ENCODE data around the gene PIGX. TPM values are rescaled to one million over a fixed set of nuclear protein-coding genes. Genes with fewer than 3 reads are reported as not detected.

PIGX gene
- total RNA-seq, 2 donors from 2014 or later: 16.6 to 41.5 TPM

DNA sequence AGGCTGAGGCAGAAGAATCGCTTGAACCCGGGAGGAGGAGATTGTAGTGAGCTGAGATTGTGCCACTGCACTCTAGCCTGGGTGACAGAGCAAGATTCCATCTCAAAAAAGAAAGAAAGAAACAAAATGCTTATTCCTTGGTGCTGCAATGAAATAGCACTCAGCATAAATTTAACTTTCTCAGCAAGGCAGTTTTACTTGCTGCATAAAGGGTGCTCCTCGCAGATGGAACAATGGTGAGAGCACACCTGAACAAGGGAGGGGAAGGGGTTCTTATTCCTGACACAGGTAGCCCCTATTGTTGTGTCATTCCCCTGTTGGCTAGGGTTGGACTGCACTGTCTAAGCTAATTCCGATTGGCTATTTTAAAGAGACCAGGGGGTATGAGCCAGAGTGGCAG is 44.6 kb downstream of the PIGX start:
- DNase-seq: no peak
- TF ChIP-seq, protein P1, sequence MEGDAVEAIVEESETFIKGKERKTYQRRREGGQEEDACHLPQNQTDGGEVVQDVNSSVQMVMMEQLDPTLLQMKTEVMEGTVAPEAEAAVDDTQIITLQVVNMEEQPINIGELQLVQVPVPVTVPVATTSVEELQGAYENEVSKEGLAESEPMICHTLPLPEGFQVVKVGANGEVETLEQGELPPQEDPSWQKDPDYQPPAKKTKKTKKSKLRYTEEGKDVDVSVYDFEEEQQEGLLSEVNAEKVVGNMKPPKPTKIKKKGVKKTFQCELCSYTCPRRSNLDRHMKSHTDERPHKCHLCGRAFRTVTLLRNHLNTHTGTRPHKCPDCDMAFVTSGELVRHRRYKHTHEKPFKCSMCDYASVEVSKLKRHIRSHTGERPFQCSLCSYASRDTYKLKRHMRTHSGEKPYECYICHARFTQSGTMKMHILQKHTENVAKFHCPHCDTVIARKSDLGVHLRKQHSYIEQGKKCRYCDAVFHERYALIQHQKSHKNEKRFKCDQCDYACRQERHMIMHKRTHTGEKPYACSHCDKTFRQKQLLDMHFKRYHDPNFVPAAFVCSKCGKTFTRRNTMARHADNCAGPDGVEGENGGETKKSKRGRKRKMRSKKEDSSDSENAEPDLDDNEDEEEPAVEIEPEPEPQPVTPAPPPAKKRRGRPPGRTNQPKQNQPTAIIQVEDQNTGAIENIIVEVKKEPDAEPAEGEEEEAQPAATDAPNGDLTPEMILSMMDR (IDR thresholded peaks at IDR 0.05): no peak
- no peak for TF ChIP-seq POLR2A (IDR thresholded peaks at IDR 0.05)
- Histone ChIP-seq H3K4me1 (peaks cover 7% of the 10 kb centered on the region), H3K9me3 (peaks cover 0 to 7% (median 0%) of the 10 kb centered on the region in 3 donors), H3K4me3 (no peak overlapping the region), H3K27ac (no peak overlapping the region), H3K36me3 (replicated peaks in 1 of 2; ENCODE audit: insufficient read depth in 1 of 2, low read depth in 2 of 2) (no peaks in the 10 kb centered on the region), H3K27me3 (no peaks in the 10 kb centered on the region)
- ATAC-seq: no peak
- WGBS, 2 donors: 83 to 98% methylated on average over 4 of the region's 4 CpGs
- intact Hi-C loops (cut with DNase I): no loop called here

DNA sequence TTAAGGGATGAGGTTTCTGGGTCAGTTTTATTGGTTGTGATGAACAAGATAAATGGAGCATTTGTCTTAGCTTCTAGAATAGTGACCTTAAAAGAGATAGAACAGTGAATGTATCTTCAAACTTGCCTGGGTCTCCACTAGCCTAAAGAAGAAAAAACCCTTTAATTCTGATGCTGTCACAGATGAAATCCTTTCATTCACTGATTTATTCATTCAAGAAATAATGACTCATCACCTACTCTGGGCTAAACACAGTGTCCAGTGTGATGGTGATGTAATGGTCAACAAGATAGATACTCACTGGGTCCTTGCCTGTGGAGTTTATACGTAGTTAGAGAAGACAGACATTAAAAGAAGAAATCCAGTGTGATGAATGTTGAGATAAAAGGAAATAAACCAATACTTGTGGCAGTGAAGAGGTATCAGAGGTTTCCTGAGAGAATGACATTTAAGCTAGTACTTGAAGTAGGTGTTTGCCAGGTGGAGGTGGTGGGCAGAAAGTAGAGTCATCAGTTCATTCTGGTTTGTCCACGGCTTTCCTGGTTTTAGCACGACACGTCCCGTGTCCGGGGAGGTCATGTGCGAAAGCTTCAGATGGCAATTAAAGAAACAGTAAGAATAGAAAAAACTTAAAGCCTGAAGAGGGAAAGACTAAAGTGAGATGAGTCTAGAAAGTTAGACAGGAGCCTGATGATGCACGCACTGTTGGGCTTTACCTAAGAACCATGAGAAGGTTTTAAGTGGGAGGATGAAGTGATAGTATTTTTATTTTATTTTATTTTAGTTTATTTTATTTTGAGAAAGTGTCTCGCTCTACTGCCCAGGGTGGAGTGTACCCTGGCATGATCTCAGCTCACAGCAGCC is 45.9 kb downstream of the PIGX start:
- no peaks in the 10 kb centered on the region for H3K36me3 ChIP-seq (replicated peaks in 1 of 2; ENCODE audit: insufficient read depth in 1 of 2, low read depth in 2 of 2)
- H3K4me1 ChIP-seq: peaks cover 7% of the 10 kb centered on the region
- H3K4me3 ChIP-seq: no peak overlapping the region
- H3K9me3 ChIP-seq: peaks cover 0 to 7% (median 0%) of the 10 kb centered on the region in 3 donors
- H3K27me3 ChIP-seq: no peaks in the 10 kb centered on the region
- no peak for TF ChIP-seq POLR2A (IDR thresholded peaks at IDR 0.05)
- TF ChIP-seq, protein P1 (IDR thresholded peaks at IDR 0.05): no peak
- no peak for DNase-seq
- intact Hi-C loops (cut with DNase I): no loop called here
- ATAC-seq: no peak
- WGBS, 2 donors: 88 to 95% methylated on average over 9 of the region's 9 CpGs
- H3K27ac ChIP-seq: no peak overlapping the region

DNA sequence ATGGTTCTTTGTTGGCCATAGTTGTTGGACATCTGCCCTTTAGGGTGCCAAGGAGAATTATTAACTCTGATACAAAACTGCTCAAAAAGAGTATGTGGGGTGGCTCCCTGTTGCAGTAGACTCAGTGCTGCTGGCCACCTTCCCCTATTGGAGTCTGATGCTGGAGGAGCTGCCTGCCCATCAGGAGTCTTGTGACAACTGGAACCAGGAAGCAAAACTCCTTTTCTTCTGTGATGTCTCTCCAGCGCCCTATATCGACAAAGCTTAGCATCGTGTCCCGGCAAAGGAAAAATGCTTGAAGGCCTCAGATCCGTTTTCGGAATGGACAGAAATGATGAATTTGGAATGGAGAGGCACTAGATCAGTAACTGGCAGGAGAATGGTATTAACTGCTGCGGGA is 51.0 kb downstream of the PIGX start:
- Histone ChIP-seq H3K4me1 (no peaks in the 10 kb centered on the region), H3K36me3 (replicated peaks in 1 of 2; ENCODE audit: insufficient read depth in 1 of 2, low read depth in 2 of 2) (no peaks in the 10 kb centered on the region), H3K9me3 (no peaks in the 10 kb centered on the region), H3K4me3 (no peak overlapping the region), H3K27me3 (no peaks in the 10 kb centered on the region), H3K27ac (no peak overlapping the region)
- intact Hi-C loops (cut with DNase I): no loop called here
- ATAC-seq: no peak
- DNase-seq: no peak
- TF ChIP-seq POLR2A (IDR thresholded peaks at IDR 0.05): no peak
- TF ChIP-seq, protein P1 (IDR thresholded peaks at IDR 0.05): no peak
- WGBS, 2 donors: 89 to 97% methylated on average over 7 of the region's 7 CpGs

DNA sequence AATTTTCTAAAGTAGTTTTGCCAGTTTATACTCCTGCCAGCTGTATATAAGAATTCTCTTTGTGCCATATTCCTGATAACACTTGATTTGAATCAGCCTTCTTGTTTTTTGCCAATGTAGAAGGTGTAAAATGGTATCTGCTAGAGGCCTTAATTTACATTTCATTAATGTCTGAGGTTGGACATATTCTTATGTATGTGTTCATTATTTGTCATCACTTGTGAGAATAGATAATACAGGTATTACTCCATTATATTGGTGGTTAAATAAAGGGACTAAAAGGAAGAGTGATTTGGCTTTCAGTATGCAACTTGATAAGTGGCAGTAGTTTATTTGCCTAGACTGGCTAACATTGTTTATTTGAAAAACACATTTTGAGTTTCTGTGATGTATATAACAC is 53.3 kb downstream of the PIGX start:
- H3K4me3 ChIP-seq: no peak overlapping the region
- ATAC-seq (no peak), DNase-seq (no peak)
- intact Hi-C loops (cut with DNase I): no loop called here
- TF ChIP-seq, protein P1 (IDR thresholded peaks at IDR 0.05): no peak
- TF ChIP-seq POLR2A (IDR thresholded peaks at IDR 0.05): no peak
- no peaks in the 10 kb centered on the region for H3K27me3 ChIP-seq
- no peaks in the 10 kb centered on the region for H3K9me3 ChIP-seq
- H3K36me3 ChIP-seq (replicated peaks in 1 of 2; ENCODE audit: insufficient read depth in 1 of 2, low read depth in 2 of 2): no peaks in the 10 kb centered on the region
- H3K4me1 ChIP-seq: no peaks in the 10 kb centered on the region
- no peak overlapping the region for H3K27ac ChIP-seq

- intact Hi-C loops (cut with DNase I): no loop called here
- 86 to 100% methylated on average over 1 of the region's 1 CpG for WGBS, 2 donors
- H3K27ac ChIP-seq: no peak overlapping the region
- peaks cover 3% of the 10 kb centered on the region for H3K4me1 ChIP-seq
- no peaks in the 10 kb centered on the region for H3K27me3 ChIP-seq
- no peak for ATAC-seq
- no peaks in the 10 kb centered on the region for H3K9me3 ChIP-seq
- no peak for TF ChIP-seq POLR2A (IDR thresholded peaks at IDR 0.05)
- TF ChIP-seq, protein P1 (IDR thresholded peaks at IDR 0.05): no peak
- H3K36me3 ChIP-seq (replicated peaks in 1 of 2; ENCODE audit: insufficient read depth in 1 of 2, low read depth in 2 of 2): no peaks in the 10 kb centered on the region
- no peak for DNase-seq
- no peak overlapping the region for H3K4me3 ChIP-seq
Observed at GRCh38 chr3:196771067-196771466, 58.9 kb downstream of the PIGX start.

Data from body of pancreas (tissue), 4 donors.